GM19324 (cell line): ENCODE measurements around the gene TMEM213.

ENCODE experiments used
- ATAC-seq: cut with Tn5 transposase; IDR thresholded peaks from one replicate; pipeline ENCODE4 v1.9.1; 2021; ENCODE audit warnings: mild to moderate bottlenecking, moderate library complexity; ENCODE audit not compliant: unreplicated experiment, low FRiP score

TMEM213 gene

DNA sequence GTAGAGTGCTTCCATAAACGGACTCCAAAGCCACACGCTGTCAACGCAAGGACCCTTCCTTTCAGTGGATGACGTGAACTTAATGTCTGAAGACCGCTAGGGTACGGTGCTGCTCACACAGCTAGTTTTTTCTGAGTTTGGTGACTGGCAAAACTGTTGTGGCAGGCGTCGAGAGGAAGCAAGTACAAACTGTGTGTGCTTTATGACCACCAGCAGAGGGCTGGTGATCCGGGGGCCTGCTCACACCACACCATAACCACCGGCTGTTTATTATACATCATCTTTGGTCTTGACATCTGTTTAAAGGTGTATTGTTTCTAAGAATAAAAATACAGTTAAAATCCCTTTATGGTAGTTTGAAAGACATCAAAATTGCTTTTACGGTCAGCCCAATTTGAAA, 37.3 kb downstream of the TMEM213 start:
- ATAC-seq: no peak

DNA sequence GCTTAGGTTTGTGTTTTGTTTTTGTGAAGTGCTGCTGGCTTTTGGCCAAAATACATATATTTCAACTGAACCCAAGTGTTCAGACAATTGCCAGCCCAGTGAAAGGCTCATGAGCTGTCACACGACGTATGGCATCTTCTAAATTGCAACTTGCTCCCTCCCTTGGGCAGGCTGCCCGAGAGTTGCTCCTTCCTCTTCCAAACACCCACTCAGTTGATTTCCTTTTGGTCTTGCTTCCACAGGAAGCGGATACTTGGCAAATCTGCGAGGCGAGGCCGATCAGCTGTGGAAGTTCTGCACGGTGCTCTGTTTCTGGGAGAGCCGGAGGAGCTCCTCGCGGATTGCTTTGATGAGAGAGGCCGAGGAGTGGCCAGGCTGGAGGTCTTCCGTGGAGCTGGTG, 39.8 kb downstream of the TMEM213 start:
- no peak for ATAC-seq

DNA sequence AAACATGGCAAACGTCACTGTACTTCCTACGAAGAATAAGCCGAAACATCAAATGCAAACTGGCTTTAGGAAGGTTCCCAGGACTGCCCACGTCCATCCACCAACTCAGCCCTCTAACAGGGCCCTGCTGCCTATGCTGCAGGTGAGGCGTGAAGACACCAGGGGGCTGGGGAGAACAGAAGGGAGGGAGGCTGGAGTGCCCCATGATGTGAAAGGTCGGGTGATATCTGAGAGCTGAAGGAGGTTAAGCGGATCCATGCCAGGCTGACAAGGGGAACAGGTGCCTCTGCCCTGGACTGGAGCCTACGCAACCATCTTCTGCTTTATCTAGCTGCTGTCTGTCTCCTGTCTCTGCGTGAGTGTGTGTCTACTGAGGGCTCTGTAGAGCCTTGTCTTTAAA, 40.4 kb downstream of the TMEM213 start:
- no peak for ATAC-seq

DNA sequence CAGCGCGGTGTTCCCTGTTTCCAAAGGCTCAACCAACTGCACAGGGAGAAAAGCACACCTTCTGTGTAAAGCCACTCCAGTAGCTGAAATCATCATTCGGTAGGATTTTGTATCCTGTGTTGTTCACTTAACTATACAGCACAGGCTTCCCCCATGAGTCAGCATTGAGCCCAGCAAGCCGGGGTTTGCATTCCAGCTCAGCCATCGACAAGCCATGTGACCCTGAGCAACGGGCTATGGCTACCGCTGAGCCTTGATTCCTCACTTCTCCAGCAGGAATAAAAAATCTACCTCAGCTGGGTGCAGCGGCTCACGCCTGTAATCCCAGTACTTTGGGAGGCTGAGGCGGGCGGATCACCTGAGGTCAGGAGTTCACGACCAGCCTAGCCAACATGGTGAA, 44.3 kb downstream of the TMEM213 start:
- ATAC-seq: no peak

DNA sequence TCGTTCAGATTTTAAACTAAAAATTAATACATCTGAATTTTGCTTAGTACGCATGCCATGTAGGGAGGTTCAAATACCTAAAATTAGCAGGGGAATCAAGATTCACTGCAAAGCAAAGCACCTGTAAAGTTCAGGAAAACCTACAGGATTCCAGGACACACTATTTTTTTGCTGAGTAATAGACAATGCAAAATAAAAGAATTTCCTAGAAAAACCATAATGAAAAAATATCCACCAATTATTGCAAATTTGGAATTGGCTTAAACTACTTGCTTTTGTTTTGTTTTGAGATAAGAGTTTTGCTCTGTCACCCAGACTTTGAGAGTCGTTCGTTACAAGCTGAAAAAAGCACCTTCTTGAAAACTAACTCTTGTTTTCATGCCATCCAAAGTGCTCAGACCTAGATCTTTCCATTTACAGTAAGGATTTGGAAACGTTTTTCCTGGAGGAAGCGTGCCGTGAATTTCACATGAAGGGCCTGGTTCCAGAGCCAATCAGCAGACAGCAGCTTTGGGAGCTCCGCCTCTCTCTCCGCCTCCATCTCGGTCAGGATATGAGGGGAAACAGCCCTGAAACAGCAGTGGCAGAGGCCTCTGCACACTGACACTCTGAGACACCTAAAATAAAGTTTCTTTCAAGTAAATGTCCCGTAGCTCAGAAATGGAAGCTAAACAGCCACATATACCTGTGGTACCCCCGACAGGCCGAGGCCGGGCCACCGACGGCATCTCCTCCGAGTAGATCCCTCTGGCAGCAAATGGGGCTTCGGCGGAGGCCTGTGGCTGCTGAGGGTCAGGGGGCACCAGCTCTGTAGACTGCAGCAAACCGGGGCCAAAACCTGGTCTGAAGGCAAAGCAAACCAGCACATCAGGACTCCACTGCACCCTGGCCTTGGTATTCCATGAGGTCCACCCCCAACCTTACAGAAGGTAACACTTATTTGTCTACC, 46.1 kb downstream of the TMEM213 start:
- ATAC-seq: no peak

DNA sequence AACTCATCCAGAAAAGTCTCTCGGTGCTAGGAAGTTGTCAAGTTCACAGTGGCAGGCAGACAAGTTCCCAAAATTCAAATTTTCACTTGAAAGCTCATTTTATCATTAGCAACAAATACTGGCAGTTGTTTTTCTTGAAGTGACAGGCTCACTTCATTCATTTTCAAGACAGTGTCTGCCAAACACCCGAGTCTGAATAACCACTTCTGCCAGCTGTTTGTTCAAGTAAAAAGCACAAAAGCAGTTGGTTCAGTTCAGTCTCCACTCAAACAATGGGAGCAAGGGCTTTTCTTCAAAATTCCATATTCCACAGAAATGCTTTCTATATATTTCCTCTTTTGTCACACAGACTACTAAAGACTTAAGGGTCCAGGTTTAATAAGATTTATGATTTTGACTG, 47.9 kb downstream of the TMEM213 start:
- no peak for ATAC-seq

DNA sequence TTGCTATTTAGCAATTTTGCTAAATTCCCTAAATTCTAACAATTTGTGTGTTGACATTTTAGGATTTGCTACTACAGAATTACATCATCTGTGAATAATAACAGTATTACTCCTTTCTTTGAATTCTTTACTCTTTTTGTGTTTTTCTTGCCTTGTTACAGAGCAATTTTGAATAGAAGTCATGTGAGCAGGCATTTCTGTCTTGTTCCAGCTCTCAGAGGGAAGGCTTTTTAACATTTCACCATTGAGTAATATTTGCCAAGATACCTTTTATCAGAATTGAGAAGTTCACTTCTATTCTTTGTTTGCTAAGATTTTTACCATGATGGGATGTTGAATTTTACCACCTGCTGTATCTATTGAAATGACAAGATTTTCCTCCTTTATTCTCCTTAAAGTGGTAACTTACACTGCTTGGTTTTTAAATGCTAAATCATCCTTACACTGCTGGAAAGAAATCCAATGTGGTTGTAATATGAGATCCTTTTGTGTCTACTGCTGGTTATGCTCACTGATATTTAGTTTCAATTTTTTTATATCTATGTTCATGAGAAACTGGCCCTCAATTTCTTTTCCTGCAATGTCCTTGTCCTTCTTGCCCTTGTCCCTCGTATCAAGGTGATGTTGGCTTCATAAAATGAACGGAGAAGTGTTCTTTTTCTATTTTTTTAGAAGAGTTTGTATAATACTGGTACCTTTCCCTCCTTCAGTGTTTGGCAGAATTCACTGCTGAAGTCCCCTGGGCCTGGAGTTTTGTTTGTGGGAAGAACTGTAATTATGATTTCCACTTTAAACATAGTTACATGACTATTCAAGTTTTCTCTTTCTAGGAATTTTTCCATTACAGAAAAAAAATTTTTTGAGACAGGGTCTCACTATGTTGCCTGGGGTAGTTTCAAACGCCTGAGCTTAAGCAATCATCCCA, 50.5 kb downstream of the TMEM213 start:
- no peak for ATAC-seq

DNA sequence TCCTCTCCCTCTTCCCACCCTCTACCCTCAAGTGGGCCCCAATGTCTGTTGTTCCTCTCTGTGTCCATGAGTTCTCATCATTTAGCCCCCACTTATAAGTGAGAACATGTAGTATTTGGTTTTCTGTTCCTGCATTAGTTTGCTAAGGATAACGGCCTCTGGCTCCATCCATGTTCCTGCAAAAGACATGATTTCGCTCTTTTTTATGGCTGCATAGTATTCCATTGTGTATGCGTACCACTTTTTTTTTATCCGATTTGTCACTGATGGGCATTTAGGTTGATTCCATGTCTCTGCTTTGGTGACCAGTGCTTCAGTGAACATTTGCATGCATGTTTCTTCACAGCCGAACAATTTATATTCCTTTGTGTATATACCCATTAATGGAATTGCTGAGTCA, 51.9 kb downstream of the TMEM213 start:
- ATAC-seq: no peak

DNA sequence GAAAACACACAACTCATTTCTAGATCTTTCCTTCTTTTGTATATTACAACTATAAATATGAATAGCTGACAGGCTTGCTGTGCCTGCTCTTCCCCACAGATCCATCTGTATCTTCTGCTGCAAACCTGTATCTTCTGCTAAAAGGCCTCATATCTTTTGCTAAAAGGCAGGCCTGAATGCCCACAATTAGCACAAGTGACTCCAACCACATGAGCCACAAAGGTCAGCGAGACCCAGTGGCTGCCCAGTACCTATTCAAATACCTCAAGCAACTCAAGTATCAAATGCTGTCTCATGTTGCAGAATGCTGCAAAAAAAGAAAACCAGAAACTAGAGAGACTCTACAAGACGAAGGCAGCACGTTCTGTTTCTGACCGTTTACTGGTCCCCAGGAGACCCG, 54.7 kb downstream of the TMEM213 start:
- ATAC-seq: no peak

DNA sequence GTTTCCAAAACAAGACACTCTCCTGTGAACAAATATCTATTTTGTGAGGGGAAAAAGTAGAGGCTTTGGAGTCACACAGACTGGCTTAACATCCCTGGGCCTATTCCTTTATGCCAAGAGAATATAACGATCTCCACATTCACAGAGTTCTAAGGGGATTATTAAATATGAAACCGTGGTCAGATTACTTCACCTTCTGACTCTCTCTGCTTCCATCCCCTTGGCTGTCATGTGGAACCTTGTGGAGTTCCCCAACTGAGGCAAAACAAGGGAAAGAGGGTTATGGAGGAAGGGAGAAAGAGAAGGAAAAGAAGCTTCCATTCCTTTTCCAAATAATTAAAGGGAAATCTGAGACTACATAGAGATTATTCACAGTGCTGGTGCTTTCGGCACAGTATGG, 55.7 kb downstream of the TMEM213 start:
- ATAC-seq: no peak

DNA sequence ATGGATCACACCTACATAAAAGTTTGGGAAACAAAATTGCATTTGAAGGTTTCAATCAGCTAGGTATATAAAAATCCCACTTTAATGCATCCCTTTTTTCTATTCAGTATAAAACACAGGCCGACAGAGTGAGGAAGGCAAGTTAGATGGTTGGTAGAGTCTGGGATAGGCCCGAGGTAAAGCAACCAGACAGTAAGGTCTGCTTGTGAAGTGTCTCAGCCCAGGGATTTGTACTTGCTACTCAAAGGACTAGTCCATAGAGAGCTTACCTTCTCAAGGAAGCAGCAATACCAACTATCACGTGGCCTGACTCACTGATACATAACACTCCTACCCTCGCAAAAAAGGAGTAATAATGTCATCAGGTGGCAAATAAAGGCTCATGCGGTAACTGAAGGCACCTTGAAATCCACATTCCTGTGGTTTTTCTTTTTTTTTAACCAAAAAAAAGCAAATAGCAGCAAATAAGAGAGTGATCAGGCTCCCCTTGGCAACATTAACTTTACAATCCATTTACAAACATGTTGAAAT, 56.4 kb downstream of the TMEM213 start:
- no peak for ATAC-seq

DNA sequence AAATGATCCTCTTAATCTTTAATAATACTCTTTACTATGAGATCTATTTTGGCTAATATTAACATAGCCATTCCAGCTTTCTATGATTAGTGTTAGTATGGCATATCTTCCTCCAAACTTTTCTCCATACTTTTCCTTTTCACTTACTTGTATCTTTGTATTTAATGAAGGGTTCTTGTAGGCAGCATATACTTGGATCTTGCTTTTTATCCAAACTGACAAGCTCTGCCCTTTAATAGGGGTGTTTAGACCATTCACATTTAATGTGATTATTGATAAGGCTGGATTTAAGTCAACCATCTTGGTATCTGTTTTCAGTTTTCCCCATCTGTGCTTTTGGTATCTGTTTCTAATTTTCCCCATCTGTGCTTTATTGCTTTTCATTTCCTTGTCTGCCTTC, 59.9 kb downstream of the TMEM213 start:
- no peak for ATAC-seq

DNA sequence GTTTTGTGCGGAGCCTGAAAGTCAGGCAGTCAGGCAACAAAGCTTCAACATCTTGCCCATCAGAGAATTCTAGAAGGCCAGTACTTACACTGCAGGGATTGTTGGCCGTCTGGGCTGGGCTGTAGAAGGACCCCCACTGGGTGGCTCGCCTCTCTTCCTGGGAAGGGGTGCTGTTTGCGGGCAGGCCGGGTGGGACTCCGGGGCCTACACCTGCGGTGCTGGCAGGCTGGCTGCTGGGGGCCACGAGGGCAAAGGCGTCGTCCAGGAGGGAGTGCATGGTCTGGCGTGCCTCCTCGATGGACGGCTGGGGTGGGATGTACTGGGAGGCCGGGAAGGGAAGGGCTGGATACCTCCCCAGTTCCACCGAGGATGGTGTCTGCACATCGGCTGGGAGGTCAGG, 63.3 kb downstream of the TMEM213 start:
- no peak for ATAC-seq

DNA sequence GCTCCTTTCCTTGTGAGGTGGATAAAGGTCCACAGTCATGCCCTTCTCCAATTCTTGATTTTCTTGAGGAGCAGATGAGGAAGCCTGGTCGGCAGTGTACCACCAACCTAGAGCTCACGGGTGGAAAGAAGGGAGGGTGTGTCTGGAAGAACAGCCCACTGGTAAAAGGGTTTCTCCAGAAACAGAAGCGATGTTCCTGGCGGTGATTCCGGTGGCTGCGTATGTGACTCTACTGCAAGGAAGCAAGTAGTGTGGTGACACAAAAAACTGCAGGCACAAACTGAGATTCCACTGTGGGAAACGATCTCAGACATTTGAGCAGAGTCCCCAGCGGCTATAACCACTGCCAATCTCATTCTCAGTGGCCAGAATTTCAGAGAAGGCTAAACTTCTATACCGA, 66.1 kb downstream of the TMEM213 start:
- ATAC-seq: no peak

DNA sequence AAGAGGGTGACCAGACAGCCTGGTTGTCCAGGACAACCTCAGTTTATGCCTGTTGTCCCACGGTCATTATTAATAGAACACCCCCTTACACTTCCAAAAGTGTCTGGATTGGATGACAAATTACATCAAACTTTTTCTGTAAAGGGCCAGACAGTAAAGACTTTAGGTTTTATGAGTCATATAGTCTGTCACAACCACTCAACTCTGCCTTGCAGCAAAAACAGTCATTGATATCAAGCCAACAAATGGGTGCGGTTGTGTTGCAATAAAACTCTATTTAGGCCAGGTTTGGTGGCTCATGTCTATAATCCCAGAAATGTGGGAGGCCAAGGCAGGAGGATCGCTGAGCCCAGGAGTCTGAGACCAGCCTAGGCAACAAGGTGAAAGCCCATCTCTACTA, 66.9 kb downstream of the TMEM213 start:
- no peak for ATAC-seq

DNA sequence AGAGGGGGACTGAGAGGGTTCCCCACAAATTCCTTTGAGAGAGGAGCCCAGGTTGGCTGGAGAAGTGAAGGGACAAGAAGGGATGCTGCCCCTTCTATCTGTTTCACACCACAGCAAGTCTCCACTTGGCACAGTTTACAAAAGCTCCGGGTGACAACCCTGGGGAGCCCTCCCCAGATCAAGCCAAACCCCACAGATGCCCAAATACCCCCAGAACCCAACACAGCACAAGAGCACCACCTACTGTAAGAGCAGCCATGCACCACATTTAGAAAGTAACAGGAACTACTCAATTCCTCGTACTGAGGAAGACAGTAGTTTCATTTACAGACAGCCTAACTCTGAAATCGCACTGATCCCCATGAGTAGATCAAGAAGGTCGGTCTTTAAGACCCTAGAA, 68.0 kb downstream of the TMEM213 start:
- no peak for ATAC-seq

DNA sequence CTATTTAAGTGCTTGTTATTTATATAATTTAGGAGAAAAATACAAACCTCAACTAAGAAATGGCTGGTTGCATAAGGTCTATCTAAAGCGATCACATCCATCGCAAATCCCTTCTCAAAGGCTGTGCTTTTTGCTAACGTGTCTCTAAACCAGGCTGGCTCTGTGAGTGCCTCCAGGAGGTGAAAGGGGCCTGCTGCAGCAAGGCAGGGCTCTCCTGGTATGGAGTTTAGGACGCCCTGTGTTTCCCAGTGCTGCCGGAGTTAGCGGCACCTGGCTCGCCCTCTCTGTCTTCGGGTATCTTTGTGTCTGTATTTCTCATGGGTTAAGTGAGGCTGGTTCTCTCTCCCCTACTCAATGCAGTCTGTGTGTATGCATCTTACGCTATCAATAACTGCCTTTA, 68.6 kb downstream of the TMEM213 start:
- no peak for ATAC-seq

DNA sequence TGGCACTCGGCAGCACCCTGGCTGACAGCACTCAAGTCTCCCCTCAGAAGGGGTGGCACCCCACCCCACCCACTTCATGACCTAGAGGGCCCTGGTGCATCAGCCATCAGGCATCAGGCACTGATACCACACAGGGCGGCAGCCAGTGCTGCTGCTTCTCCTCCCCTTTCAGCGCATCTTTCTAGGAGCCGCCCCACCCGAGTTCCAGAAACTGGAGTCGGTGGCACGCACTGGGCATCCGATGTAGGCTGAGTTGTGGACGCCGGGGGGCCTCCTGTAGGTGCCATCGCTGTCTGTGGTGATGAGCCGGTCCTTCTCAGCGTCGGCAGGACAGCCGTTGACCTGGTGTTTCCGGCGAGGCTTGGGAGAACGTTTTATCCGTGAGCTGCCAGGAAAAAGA, 70.0 kb downstream of the TMEM213 start:
- no peak for ATAC-seq

DNA sequence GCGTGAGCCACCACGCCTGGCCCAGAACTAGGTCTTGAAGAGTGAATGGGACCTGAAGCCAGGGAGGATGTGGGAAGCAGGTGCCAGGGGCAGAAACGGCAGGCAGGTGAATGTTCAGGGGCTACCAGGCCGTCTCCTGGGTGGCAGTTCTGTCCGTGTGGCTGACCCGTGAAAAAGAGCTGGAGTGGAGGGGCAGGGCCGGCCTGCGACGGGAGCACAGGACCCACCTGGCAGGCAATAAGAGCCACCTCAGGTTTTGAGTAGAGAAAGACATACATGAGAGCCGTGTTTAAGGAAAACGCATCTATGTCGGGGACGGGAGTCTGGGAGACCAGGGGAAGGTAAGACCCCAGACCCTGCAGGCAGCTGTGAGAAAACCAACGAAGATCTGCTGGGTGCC, 70.9 kb downstream of the TMEM213 start:
- no peak for ATAC-seq

DNA sequence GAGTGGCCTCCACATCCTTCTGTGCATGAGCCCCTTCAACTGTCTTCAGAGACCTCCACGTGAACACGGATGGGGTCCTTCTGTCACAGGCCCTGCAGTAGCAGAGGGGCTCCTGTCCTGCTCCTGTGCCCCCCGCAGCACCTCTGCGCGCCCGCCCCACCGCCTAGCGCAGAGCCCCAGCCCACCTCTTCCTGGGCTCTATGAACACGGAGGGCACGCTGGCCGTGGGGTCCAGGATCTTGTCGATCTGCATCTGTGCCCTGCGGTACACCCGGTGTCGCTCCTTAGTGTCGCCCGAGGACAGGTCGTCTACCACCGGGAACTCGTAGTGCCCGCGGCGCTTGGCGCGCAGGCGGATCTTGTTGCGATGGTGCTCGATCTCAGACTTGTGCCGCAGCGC, 71.6 kb downstream of the TMEM213 start:
- ATAC-seq: no peak

DNA sequence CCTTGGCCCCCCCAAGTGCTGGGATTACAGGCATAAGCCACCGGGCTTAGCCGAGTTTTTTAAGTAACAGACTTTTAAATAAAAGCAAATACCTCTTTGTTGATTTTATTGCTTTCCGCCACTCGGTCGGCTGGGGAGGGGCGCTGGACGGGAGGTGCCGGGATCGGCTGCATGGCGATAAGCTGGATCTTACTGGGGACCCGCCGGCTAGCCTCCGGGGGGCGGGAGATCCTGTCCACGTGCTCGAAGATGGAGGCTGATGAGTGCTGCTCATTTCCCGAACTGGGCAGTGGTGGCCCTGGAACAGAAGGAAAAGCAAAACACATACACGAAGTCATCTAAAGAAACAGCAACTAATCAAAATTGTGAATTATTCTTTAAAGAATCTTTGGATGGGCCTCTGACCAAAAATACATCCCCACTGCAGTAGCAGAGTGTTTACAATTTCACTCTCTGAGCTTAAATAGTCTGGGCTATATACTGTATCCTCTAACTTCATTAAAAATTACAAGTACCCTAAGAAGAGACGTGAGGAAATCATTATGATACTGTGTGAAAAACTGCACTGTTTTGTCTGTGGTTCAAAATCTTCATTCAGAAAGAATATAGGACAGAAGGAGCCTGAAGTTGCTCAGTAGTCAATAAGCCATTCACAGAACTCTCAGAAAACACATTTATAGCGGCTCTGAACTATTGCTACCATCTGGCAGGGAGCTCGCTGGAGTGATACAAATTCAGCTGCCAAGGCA, 73.4 kb downstream of the TMEM213 start:
- ATAC-seq: no peak
